GM12878 (cell line): ENCODE measurements around the gene TYW1B. TPM values are rescaled to one million over a fixed set of nuclear protein-coding genes. Genes with fewer than 3 reads are reported as not detected.
"Not testable (repeated sequence)": the region's sequence is repeated elsewhere in the genome, so short reads cannot be mapped to it uniquely, and the experiment has no call there.

Experiments
- ATAC-seq: fragments of 200-7000 bp; cut with Tn5 transposase; 3 replicates; pipeline ENCODE4 v1.9.1; 2020; ENCODE audit warnings: mild to moderate bottlenecking, moderate library complexity
- BruUV-seq: library from RNA; stranded (reverse); fragments of 400-500 nt; replicated peaks from 2 replicates; lab custom pipeline; 2021; lab: Mats Ljungman, UMichigan
- CTCF ChIA-PET: fragments of 300-600 bp; sonication (Branson Sonifier 250); formaldehyde crosslinking; extraction: SDS; loops from one replicate; lab custom pipeline; 2021; ENCODE audit warnings: inconsistent platforms; lab: Yijun Ruan, JAX
- POLR2A ChIA-PET: fragments of 350-600 bp; formaldehyde crosslinking; extraction: SDS; loops from one replicate; lab custom pipeline; 2021; ENCODE audit warnings: inconsistent platforms; lab: Charles Lee
- RAD21 ChIA-PET: fragments of 300-600 bp; sonication (Branson Sonifier 250); formaldehyde crosslinking; loops from one replicate; lab custom pipeline; 2023; ENCODE audit warnings: antibody characterized with exemption; ENCODE audit not compliant: unreplicated experiment; lab: Charles Lee
- SMC1A ChIA-PET: fragments of 300-600 bp; sonication (Branson Sonifier 250); formaldehyde crosslinking; loops from one replicate; lab custom pipeline; 2023; ENCODE audit not compliant: unreplicated experiment, uncharacterized antibody; lab: Charles Lee
- DNase-seq: peaks from one replicate; pipeline ENCODE4 v3.0.0-alpha.2; 2011; ENCODE audit warnings: low read depth, low spot score
- FAIRE-seq: peaks from 3 replicates; lab custom pipeline; 2011; peaks lifted over from hg19 to GRCh38; lab: Jason Lieb, UNC
- H2AFZ ChIP-seq: 2 replicates; pipeline ENCODE4 v1.6.0; 2011; ENCODE audit warnings: low read depth, low read length, control low read depth; ENCODE audit not compliant: control insufficient read depth
- H3K27ac ChIP-seq: 2 replicates; pipeline ENCODE4 v1.5.1; 2011; ENCODE audit warnings: control low read depth; ENCODE audit not compliant: control insufficient read depth, insufficient read depth
- H3K27me3 ChIP-seq, 2 experiments: replicated peaks in 1 of 2; 2 replicates each; pipeline versions ENCODE4 v1.6.0 to v1.6.1; 2011; ENCODE audit warnings: low read length in 1 of 2; ENCODE audit not compliant: control insufficient read depth in 2 of 2, insufficient read depth in 2 of 2
- H3K36me3 ChIP-seq, 2 experiments: 2 replicates each; pipeline ENCODE4 v1.5.1; 2011; ENCODE audit warnings: low read length in 1 of 2; ENCODE audit not compliant: control insufficient read depth in 2 of 2, insufficient read depth in 2 of 2
- H3K4me1 ChIP-seq: 2 replicates; pipeline ENCODE4 v1.6.1; 2011; ENCODE audit warnings: mild to moderate bottlenecking, low read length, moderate library complexity, mixed read lengths; ENCODE audit not compliant: control insufficient read depth, insufficient read depth
- H3K4me2 ChIP-seq: 2 replicates; pipeline ENCODE4 v1.6.0; 2011; ENCODE audit warnings: control low read depth; ENCODE audit not compliant: control insufficient read depth, insufficient read depth
- H3K4me3 ChIP-seq: fragments of 200-600 bp; sonication (generic); 2 replicates; pipeline ENCODE4 v1.5.1; 2016
- H3K79me2 ChIP-seq: 2 replicates; pipeline ENCODE4 v1.6.0; 2011; ENCODE audit warnings: low read length; ENCODE audit not compliant: control insufficient read depth, insufficient read depth
- H3K9ac ChIP-seq: 2 replicates; pipeline ENCODE4 v1.8.0; 2011; ENCODE audit warnings: low read length, control low read depth, mixed read lengths; ENCODE audit not compliant: control insufficient read depth, insufficient read depth
- H3K9me3 ChIP-seq: replicated peaks from 3 replicates; pipeline ENCODE4 v1.5.1; 2011; ENCODE audit warnings: mild to moderate bottlenecking, low read length; ENCODE audit not compliant: control insufficient read depth, insufficient read depth
- H4K20me1 ChIP-seq: 2 replicates; pipeline ENCODE4 v1.6.0; 2011; ENCODE audit not compliant: control insufficient read depth, insufficient read depth
- RUNX3 ChIP-seq: IDR thresholded peaks from 2 replicates; pipeline ENCODE4 v1.6.1; 2012; ENCODE audit warnings: low read length, inconsistent platforms
- WGBS: methylation state at CpG from one replicate; pipeline ENCODE4 v1.1.6; 2016; ENCODE audit warnings: low lambda C conversion rate; ENCODE audit not compliant: insufficient replicate concordance, insufficient coverage; ENCODE audit errors: missing lambda C conversion rate; 5-methylcytosine and 5-hydroxymethylcytosine counted together
- in situ Hi-C: fragments of 300-500 bp; cut with MboI; formaldehyde crosslinking; loops from 9 replicates; pipeline ENCODE4 v1.14.3; 2018; ENCODE audit warnings: mixed read lengths
- intact Hi-C: fragments of 100-400 bp; cut with micrococcal nuclease; formaldehyde crosslinking; loops from one replicate; pipeline ENCODE4 v1.14.2; 2022; ENCODE audit not compliant: unreplicated experiment
- polyA plus RNA-seq, 11 experiments: library from polyadenylated mRNA; depleted of rRNA in 4 of 11; unstranded in 6 of 11; stranded (reverse) in 5 of 11; fragments of >200 nt; fragmentation: Nextera tagmentation in 4 of 11; fragmentation: Illumina TruSeq in 1 of 11; extraction: Ambion mirVana in 4 of 11; extraction: Trizol in 1 of 11; gene quantifications; 1 replicate in 1 of 11; 2 replicates in 10 of 11; pipeline versions ENCODE4 v1.2.1 to v1.2.3, GENCODE V29; 2011 to 2016; ENCODE audit warnings: inconsistent platforms in 2 of 11, missing spikeins in 2 of 11, low read depth in 1 of 11
- total RNA-seq, 4 experiments: library from RNA; depleted of rRNA in 3 of 4; stranded (reverse); fragments of >200 nt in 3 of 4; fragmentation: Illumina TruSeq in 1 of 4; extraction: Trizol in 1 of 4; gene quantifications; 2 replicates each; pipeline versions ENCODE4 v1.2.1 to v1.2.3, GENCODE V29; 2013 to 2021

The TYW1B gene
- total and polyA plus RNA-seq, 10 of the 15 experiments (the other 5 are each of a cell fraction or from before 2014, with no cell fraction given) = 3.5 to 6.6 (median 5.3) TPM

DNA sequence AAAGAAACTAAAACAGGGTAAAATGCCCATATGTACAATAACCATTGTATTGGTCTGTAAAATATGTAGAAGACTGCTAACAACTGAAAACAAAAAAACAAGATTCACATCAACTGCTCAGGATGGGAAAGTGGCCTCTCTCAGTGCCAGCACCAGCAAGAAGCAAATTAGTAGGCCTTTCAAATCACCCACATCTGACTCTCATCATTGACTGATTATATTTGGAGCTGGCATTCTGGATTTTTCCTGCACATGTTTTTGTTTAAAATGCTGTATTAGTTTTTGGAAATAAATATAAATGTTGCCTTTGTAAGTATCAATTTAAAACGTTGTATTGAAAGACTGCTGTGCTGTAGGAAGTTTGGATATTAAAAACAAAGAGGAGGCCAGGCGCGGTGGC is 161.0 kb downstream of the TYW1B start:
- 48% methylated on average over 3 of the region's 3 CpGs for WGBS
- H3K4me3 ChIP-seq, POLR2A ChIA-PET, H2AFZ ChIP-seq, H3K27me3 ChIP-seq, RAD21 ChIA-PET, intact Hi-C loops, CTCF ChIA-PET, ATAC-seq, H3K27ac ChIP-seq, H3K4me1 ChIP-seq, in situ Hi-C loops, FAIRE-seq, DNase-seq, H3K9ac ChIP-seq, H3K4me2 ChIP-seq, SMC1A ChIA-PET, BruUV-seq, H3K79me2 ChIP-seq, H3K9me3 ChIP-seq, H4K20me1 ChIP-seq, H3K36me3 ChIP-seq: not testable (repeated sequence)

DNA sequence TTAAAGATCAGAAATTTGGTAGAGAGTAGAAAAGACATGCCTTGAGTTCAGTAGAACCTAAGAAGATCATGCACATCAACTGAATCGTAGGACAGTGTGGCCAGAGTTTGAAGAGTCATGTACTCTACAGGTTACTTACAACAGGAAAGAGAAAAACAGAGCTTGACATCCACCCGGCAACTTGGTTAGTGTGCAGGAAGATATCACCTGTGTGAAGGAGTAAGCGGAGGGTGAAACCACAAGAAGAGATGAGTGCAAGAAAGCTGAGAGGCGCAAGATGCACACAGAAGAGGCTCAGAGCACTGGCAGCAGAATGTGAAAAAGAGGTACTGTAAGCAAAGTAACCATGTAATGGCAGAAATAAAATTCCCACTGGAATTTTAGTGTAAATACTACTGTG is 179.4 kb downstream of the TYW1B start:
- RAD21 ChIA-PET, H3K4me3 ChIP-seq, ATAC-seq, H3K79me2 ChIP-seq, in situ Hi-C loops, intact Hi-C loops, H2AFZ ChIP-seq, H3K4me1 ChIP-seq, POLR2A ChIA-PET, H4K20me1 ChIP-seq, BruUV-seq, DNase-seq, SMC1A ChIA-PET, H3K4me2 ChIP-seq, CTCF ChIA-PET, H3K27ac ChIP-seq, H3K9me3 ChIP-seq, H3K9ac ChIP-seq, H3K36me3 ChIP-seq, FAIRE-seq, H3K27me3 ChIP-seq: not testable (repeated sequence)
- TF ChIP-seq RUNX3 = peak; percentile 64
- WGBS = 42% methylated on average over 4 of the region's 4 CpGs
